PC-3 (cell line): ENCODE measurements around the gene GLS2.

Experiments used
- EZH2 ChIP-seq: fragments of 300-600 bp; sonication (generic); IDR thresholded peaks from one replicate; pipeline ENCODE4 v1.6.1; 2017; ENCODE audit warnings: antibody characterized with exemption, mild to moderate bottlenecking, low read length; ENCODE audit not compliant: unreplicated experiment
- EZH2phosphoT487 ChIP-seq: fragments of 300-600 bp; sonication (generic); IDR thresholded peaks from 2 replicates; pipeline ENCODE4 v1.6.1; 2018; ENCODE audit warnings: mild to moderate bottlenecking, antibody characterized with exemption, low read length, borderline replicate concordance
- TF ChIP-seq, protein P1 (sequence below): fragments of 300-600 bp; sonication (generic); conservative IDR thresholded peaks from 2 replicates; pipeline ENCODE4 v1.5.1; 2017; ENCODE audit warnings: antibody characterized with exemption, low read depth, mild to moderate bottlenecking, low read length

DNA sequence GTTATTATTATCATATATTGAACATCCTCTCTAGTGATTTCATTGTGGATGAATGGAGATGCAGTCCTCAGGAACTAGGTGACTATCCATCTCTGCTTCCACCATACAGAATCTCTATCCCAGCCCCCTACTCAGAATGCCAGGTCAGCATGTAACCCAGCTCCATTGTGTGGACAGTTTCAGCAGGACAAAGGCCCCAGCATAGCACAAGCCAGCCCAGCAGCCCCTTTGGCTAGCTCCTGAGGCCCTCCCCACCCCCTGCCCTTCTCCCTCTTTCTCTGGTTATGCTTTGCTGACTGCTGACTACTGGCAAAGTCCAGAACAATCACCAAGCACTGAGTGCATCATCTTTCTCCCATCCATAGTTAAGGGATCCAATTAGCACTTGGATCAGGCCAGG lies 25.4 kb downstream of the GLS2 start:
- TF ChIP-seq, protein P1, sequence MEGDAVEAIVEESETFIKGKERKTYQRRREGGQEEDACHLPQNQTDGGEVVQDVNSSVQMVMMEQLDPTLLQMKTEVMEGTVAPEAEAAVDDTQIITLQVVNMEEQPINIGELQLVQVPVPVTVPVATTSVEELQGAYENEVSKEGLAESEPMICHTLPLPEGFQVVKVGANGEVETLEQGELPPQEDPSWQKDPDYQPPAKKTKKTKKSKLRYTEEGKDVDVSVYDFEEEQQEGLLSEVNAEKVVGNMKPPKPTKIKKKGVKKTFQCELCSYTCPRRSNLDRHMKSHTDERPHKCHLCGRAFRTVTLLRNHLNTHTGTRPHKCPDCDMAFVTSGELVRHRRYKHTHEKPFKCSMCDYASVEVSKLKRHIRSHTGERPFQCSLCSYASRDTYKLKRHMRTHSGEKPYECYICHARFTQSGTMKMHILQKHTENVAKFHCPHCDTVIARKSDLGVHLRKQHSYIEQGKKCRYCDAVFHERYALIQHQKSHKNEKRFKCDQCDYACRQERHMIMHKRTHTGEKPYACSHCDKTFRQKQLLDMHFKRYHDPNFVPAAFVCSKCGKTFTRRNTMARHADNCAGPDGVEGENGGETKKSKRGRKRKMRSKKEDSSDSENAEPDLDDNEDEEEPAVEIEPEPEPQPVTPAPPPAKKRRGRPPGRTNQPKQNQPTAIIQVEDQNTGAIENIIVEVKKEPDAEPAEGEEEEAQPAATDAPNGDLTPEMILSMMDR: no peak
- TF ChIP-seq EZH2: no peak
- no peak for TF ChIP-seq EZH2phosphoT487
